ENCODE data around the gene MRPL12.

MRPL12 gene

GRCh38 chr17:81693509-81694210 lies 9.5 kb upstream of the MRPL12 start:
- Histone ChIP-seq H4K5ac (ENCODE audit: low read length) (no peak overlapping the region), H3K4ac (ENCODE audit: low read depth, low read length) (no peak overlapping the region), H3K4me3 (ENCODE audit: low read length) (no peak overlapping the region), H4K8ac (ENCODE audit: low read depth, low read length) (no peak overlapping the region), H3K4me1 (ENCODE audit: control insufficient read depth, low read depth, low read length) (no peaks in the 10 kb centered on the region), H2AK5ac (ENCODE audit: low read length) (no peak overlapping the region), H3K23ac (ENCODE audit: low read length) (no peak overlapping the region), H3K27me3 (ENCODE audit: insufficient read depth, low read length, poor library complexity) (no peaks in the 10 kb centered on the region), H3K4me2 (ENCODE audit: low read length) (no peak overlapping the region), H2BK5ac (ENCODE audit: low read length) (no peak overlapping the region), H3K79me2 (ENCODE audit: control insufficient read depth, insufficient read depth, low read length) (no peaks in the 10 kb centered on the region), H2BK15ac (replicated peaks; ENCODE audit: low read depth) (no peak overlapping the region), H3K56ac (ENCODE audit: low read length) (no peak overlapping the region), H3K27ac (ENCODE audit: low read depth, low read length) (no peak overlapping the region), H3K79me1 (ENCODE audit: low read length) (peaks cover 1% of the 10 kb centered on the region), H3K18ac (ENCODE audit: low read length) (no peak overlapping the region), H3K9ac (ENCODE audit: low read length) (no peak overlapping the region), H2BK120ac (ENCODE audit: low read depth, low read length) (no peak overlapping the region), H3K36me3 (ENCODE audit: control insufficient read depth, insufficient read depth, low read length) (peaks cover 20% of the 10 kb centered on the region)
- no CpG with 5 or more reads among the region's 35 CpGs for WGBS (ENCODE audit: extremely low coverage, insufficient coverage, low lambda C conversion rate)
- DNase-seq: no peak

GRCh38 chr17:81694810-81695209 lies 8.4 kb upstream of the MRPL12 start:
- no peak overlapping the region for H3K9ac ChIP-seq (ENCODE audit: low read length)
- no peaks in the 10 kb centered on the region for H3K79me1 ChIP-seq (ENCODE audit: low read length)
- no peak overlapping the region for H4K5ac ChIP-seq (ENCODE audit: low read length)
- no CpG with 5 or more reads among the region's 19 CpGs for whole genome bisulfite sequencing (ENCODE audit: extremely low coverage, insufficient coverage, low lambda C conversion rate)
- H2AK5ac ChIP-seq (ENCODE audit: low read length): no peak overlapping the region
- no peak overlapping the region for H3K27ac ChIP-seq (ENCODE audit: low read depth, low read length)
- no peak overlapping the region for H3K23ac ChIP-seq (ENCODE audit: low read length)
- H3K18ac ChIP-seq (ENCODE audit: low read length): no peak overlapping the region
- no peak overlapping the region for H2BK5ac ChIP-seq (ENCODE audit: low read length)
- no peak overlapping the region for H4K8ac ChIP-seq (ENCODE audit: low read depth, low read length)
- no peaks in the 10 kb centered on the region for H3K27me3 ChIP-seq (ENCODE audit: insufficient read depth, low read length, poor library complexity)
- no peaks in the 10 kb centered on the region for H3K79me2 ChIP-seq (ENCODE audit: control insufficient read depth, insufficient read depth, low read length)
- no peak overlapping the region for H3K56ac ChIP-seq (ENCODE audit: low read length)
- H3K36me3 ChIP-seq (ENCODE audit: control insufficient read depth, insufficient read depth, low read length): peaks cover 20% of the 10 kb centered on the region
- H3K4me3 ChIP-seq (ENCODE audit: low read length): no peak overlapping the region
- H3K4me1 ChIP-seq (ENCODE audit: control insufficient read depth, low read depth, low read length): no peaks in the 10 kb centered on the region
- H2BK120ac ChIP-seq (ENCODE audit: low read depth, low read length): no peak overlapping the region
- no peak overlapping the region for H2BK15ac ChIP-seq (replicated peaks; ENCODE audit: low read depth)
- DNase-seq: no peak
- H3K4ac ChIP-seq (ENCODE audit: low read depth, low read length): no peak overlapping the region
- no peak overlapping the region for H3K4me2 ChIP-seq (ENCODE audit: low read length)

DNA sequence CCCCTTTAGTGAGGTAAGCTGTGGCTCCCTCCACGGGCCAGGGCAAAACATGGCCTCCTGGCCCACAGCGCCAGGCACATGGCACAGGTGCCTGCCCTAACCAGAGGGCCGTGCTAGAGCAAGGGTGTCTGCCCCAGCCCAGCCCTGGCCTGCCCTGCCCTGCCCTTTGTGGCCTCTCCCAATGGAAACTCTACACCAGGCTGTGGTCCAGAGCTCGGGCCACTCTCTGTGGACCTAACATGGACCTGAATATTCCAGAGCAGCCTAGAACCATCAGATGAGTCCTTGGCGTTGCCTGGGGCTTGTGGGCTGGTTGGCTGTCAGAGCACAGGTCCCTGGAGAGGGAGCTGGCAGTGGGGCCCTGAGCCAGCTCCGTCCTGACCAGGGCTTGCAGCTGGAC lies 8.0 kb upstream of the MRPL12 start:
- no peak overlapping the region for H2BK15ac ChIP-seq (replicated peaks; ENCODE audit: low read depth)
- no peak overlapping the region for H3K4ac ChIP-seq (ENCODE audit: low read depth, low read length)
- H3K4me2 ChIP-seq (ENCODE audit: low read length): no peak overlapping the region
- H2BK120ac ChIP-seq (ENCODE audit: low read depth, low read length): no peak overlapping the region
- H3K23ac ChIP-seq (ENCODE audit: low read length): no peak overlapping the region
- no peak overlapping the region for H3K18ac ChIP-seq (ENCODE audit: low read length)
- H3K4me3 ChIP-seq (ENCODE audit: low read length): no peak overlapping the region
- H3K79me2 ChIP-seq (ENCODE audit: control insufficient read depth, insufficient read depth, low read length): no peaks in the 10 kb centered on the region
- H3K36me3 ChIP-seq (ENCODE audit: control insufficient read depth, insufficient read depth, low read length): peaks cover 20% of the 10 kb centered on the region
- no CpG with 5 or more reads among the region's 6 CpGs for WGBS (ENCODE audit: extremely low coverage, insufficient coverage, low lambda C conversion rate)
- no peaks in the 10 kb centered on the region for H3K27me3 ChIP-seq (ENCODE audit: insufficient read depth, low read length, poor library complexity)
- no peak overlapping the region for H4K8ac ChIP-seq (ENCODE audit: low read depth, low read length)
- no peak overlapping the region for H3K27ac ChIP-seq (ENCODE audit: low read depth, low read length)
- H2AK5ac ChIP-seq (ENCODE audit: low read length): no peak overlapping the region
- no peak overlapping the region for H3K56ac ChIP-seq (ENCODE audit: low read length)
- H3K79me1 ChIP-seq (ENCODE audit: low read length): no peaks in the 10 kb centered on the region
- no peaks in the 10 kb centered on the region for H3K4me1 ChIP-seq (ENCODE audit: control insufficient read depth, low read depth, low read length)
- DNase-seq: no peak
- H3K9ac ChIP-seq (ENCODE audit: low read length): no peak overlapping the region
- no peak overlapping the region for H2BK5ac ChIP-seq (ENCODE audit: low read length)
- no peak overlapping the region for H4K5ac ChIP-seq (ENCODE audit: low read length)

GRCh38 chr17:81695801-81696200 lies 7.4 kb upstream of the MRPL12 start:
- no CpG with 5 or more reads among the region's 22 CpGs for WGBS (ENCODE audit: extremely low coverage, insufficient coverage, low lambda C conversion rate)
- Histone ChIP-seq H3K27me3 (ENCODE audit: insufficient read depth, low read length, poor library complexity) (no peaks in the 10 kb centered on the region), H3K18ac (ENCODE audit: low read length) (no peak overlapping the region), H2BK120ac (ENCODE audit: low read depth, low read length) (no peak overlapping the region), H2AK5ac (ENCODE audit: low read length) (no peak overlapping the region), H2BK15ac (replicated peaks; ENCODE audit: low read depth) (no peak overlapping the region), H3K36me3 (ENCODE audit: control insufficient read depth, insufficient read depth, low read length) (peaks cover 23% of the 10 kb centered on the region), H3K4me3 (ENCODE audit: low read length) (no peak overlapping the region), H3K79me2 (ENCODE audit: control insufficient read depth, insufficient read depth, low read length) (peaks cover 3% of the 10 kb centered on the region), H2BK5ac (ENCODE audit: low read length) (no peak overlapping the region), H3K4me1 (ENCODE audit: control insufficient read depth, low read depth, low read length) (no peaks in the 10 kb centered on the region), H3K79me1 (ENCODE audit: low read length) (peaks cover 3% of the 10 kb centered on the region), H3K4ac (ENCODE audit: low read depth, low read length) (no peak overlapping the region), H4K5ac (ENCODE audit: low read length) (no peak overlapping the region), H3K56ac (ENCODE audit: low read length) (no peak overlapping the region), H3K23ac (ENCODE audit: low read length) (no peak overlapping the region), H3K4me2 (ENCODE audit: low read length) (no peak overlapping the region), H3K9ac (ENCODE audit: low read length) (no peak overlapping the region), H3K27ac (ENCODE audit: low read depth, low read length) (no peak overlapping the region), H4K8ac (ENCODE audit: low read depth, low read length) (no peak overlapping the region)
- no peak for DNase-seq

- H3K79me1 ChIP-seq (ENCODE audit: low read length): peaks cover 4% of the 10 kb centered on the region
- no peak overlapping the region for H3K4ac ChIP-seq (ENCODE audit: low read depth, low read length)
- no peak overlapping the region for H2BK5ac ChIP-seq (ENCODE audit: low read length)
- H4K5ac ChIP-seq (ENCODE audit: low read length): no peak overlapping the region
- no peak overlapping the region for H3K56ac ChIP-seq (ENCODE audit: low read length)
- no peak overlapping the region for H4K8ac ChIP-seq (ENCODE audit: low read depth, low read length)
- no peak overlapping the region for H2BK15ac ChIP-seq (replicated peaks; ENCODE audit: low read depth)
- no peak overlapping the region for H2AK5ac ChIP-seq (ENCODE audit: low read length)
- H3K9ac ChIP-seq (ENCODE audit: low read length): no peak overlapping the region
- no peaks in the 10 kb centered on the region for H3K4me1 ChIP-seq (ENCODE audit: control insufficient read depth, low read depth, low read length)
- peaks cover 25% of the 10 kb centered on the region for H3K36me3 ChIP-seq (ENCODE audit: control insufficient read depth, insufficient read depth, low read length)
- no peak overlapping the region for H2BK120ac ChIP-seq (ENCODE audit: low read depth, low read length)
- no peak overlapping the region for H3K27ac ChIP-seq (ENCODE audit: low read depth, low read length)
- H3K27me3 ChIP-seq (ENCODE audit: insufficient read depth, low read length, poor library complexity): no peaks in the 10 kb centered on the region
- no peak overlapping the region for H3K23ac ChIP-seq (ENCODE audit: low read length)
- no peak for DNase-seq
- H3K18ac ChIP-seq (ENCODE audit: low read length): no peak overlapping the region
- no CpG with 5 or more reads among the region's 40 CpGs for WGBS (ENCODE audit: extremely low coverage, insufficient coverage, low lambda C conversion rate)
- H3K4me3 ChIP-seq (ENCODE audit: low read length): no peak overlapping the region
- peaks cover 8% of the 10 kb centered on the region for H3K79me2 ChIP-seq (ENCODE audit: control insufficient read depth, insufficient read depth, low read length)
- no peak overlapping the region for H3K4me2 ChIP-seq (ENCODE audit: low read length)
These were observed 6.8 kb upstream of the MRPL12 start for GRCh38 chr17:81696218-81696941.
